A549 (cell line): ENCODE measurements around the gene NCKIPSD.

Experiments
- CEBPB ChIP-seq, 2 experiments: fragments of >200 bp in 1 of 2; sonication (Bioruptor Twin) in 1 of 2; formaldehyde crosslinking in 1 of 2; IDR thresholded peaks; 2 replicates each; pipeline ENCODE4 v1.6.1; 2012 to 2016
- EP300 ChIP-seq, 2 experiments: fragments of >200 bp; sonication (Bioruptor Twin); formaldehyde crosslinking; IDR thresholded peaks; 2 replicates in 1 of 2; 3 replicates in 1 of 2; pipeline ENCODE4 v1.6.1; 2016 to 2017
- HOXB5 ChIP-seq: fragments of 250-450 bp; sonication (Bioruptor Pico); IDR thresholded peaks from 2 replicates; pipeline ENCODE4 v1.5.0; 2020; ENCODE audit warnings: mild to moderate bottlenecking, moderate library complexity
- NFE2L2 ChIP-seq: fragments of 150-350 bp; conservative IDR thresholded peaks from 2 replicates; pipeline ENCODE4 v1.6.1; 2014; ENCODE audit warnings: low read length
- POLR2A ChIP-seq: IDR thresholded peaks from 2 replicates; pipeline ENCODE4 v1.6.1; 2012; ENCODE audit warnings: mild to moderate bottlenecking, low read length
- POLR2AphosphoS2 ChIP-seq: conservative IDR thresholded peaks from 2 replicates; pipeline ENCODE4 v1.6.1; 2012; ENCODE audit warnings: low read length, improper control_type of control experiment, inconsistent platforms
- RNF2 ChIP-seq: fragments of 200-600 bp; sonication (generic); IDR thresholded peaks from 2 replicates; pipeline ENCODE4 v1.6.1; 2016; ENCODE audit warnings: low read depth, mild to moderate bottlenecking, antibody characterized with exemption, moderate library complexity, borderline replicate concordance
- ZNF302 ChIP-seq: fragments of 250-450 bp; sonication (Bioruptor Pico); IDR thresholded peaks from 2 replicates; pipeline ENCODE4 v1.9.0; 2021; ENCODE audit warnings: inconsistent platforms, mild to moderate bottlenecking, moderate library complexity
- TF ChIP-seq, protein P1 (sequence below): fragments of >200 bp; sonication (Bioruptor Twin); formaldehyde crosslinking; IDR thresholded peaks from 3 replicates; pipeline ENCODE4 v1.5.1; 2016
- TF ChIP-seq, protein P2 (sequence below): fragments of 200-600 bp; sonication (generic); IDR thresholded peaks from 2 replicates; pipeline ENCODE4 v1.6.1; 2016; ENCODE audit warnings: antibody characterized with exemption, mild to moderate bottlenecking, moderate library complexity
- TF ChIP-seq, protein P3 (sequence below): IDR thresholded peaks from 2 replicates; pipeline ENCODE4 v1.6.1; 2012
- TF ChIP-seq, protein P4 (sequence below): fragments of 450-650 bp; IDR thresholded peaks from 2 replicates; pipeline ENCODE4 v1.6.1; 2014; ENCODE audit warnings: antibody characterized with exemption

DNA sequence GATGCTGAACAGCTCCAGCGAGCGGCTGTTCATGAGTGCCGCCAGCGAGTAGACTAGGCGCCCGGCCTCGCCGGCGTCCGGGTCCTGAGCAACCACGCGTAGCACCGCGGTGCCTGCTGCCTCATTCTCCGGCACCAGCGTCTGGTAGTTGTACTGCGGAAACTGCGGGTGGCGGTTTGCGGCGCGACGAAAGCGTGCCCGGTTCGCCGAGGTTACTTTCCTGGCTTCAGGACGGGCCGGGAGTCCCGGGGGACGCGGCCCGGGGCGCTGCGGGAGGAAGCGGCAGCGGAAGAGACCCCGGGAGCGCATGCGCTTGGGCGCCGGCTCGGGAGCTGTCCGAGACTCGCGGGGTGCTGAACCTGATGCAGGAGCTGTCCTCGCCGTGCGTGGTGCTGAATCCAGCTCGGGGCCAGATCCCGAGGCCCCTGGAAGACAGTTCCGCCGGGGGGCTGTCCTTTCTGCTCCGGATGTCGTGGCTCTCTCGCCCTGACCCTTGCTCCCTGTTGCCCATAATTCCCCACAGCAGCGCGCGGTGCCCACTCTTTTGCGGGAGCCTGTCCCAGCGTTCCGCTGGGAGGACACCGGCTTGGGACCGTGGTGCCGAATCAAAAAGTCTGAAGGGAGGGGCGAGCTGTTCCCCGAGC lies 24.1 kb downstream of the NCKIPSD start:
- no peak for TF ChIP-seq POLR2AphosphoS2
- TF ChIP-seq POLR2A = no peak
- TF ChIP-seq RNF2 = no peak
- no peak for TF ChIP-seq EP300 (IDR thresholded peaks at IDR 0.05)
- TF ChIP-seq, protein P1, sequence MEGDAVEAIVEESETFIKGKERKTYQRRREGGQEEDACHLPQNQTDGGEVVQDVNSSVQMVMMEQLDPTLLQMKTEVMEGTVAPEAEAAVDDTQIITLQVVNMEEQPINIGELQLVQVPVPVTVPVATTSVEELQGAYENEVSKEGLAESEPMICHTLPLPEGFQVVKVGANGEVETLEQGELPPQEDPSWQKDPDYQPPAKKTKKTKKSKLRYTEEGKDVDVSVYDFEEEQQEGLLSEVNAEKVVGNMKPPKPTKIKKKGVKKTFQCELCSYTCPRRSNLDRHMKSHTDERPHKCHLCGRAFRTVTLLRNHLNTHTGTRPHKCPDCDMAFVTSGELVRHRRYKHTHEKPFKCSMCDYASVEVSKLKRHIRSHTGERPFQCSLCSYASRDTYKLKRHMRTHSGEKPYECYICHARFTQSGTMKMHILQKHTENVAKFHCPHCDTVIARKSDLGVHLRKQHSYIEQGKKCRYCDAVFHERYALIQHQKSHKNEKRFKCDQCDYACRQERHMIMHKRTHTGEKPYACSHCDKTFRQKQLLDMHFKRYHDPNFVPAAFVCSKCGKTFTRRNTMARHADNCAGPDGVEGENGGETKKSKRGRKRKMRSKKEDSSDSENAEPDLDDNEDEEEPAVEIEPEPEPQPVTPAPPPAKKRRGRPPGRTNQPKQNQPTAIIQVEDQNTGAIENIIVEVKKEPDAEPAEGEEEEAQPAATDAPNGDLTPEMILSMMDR = no peak
- TF ChIP-seq, protein P2, sequence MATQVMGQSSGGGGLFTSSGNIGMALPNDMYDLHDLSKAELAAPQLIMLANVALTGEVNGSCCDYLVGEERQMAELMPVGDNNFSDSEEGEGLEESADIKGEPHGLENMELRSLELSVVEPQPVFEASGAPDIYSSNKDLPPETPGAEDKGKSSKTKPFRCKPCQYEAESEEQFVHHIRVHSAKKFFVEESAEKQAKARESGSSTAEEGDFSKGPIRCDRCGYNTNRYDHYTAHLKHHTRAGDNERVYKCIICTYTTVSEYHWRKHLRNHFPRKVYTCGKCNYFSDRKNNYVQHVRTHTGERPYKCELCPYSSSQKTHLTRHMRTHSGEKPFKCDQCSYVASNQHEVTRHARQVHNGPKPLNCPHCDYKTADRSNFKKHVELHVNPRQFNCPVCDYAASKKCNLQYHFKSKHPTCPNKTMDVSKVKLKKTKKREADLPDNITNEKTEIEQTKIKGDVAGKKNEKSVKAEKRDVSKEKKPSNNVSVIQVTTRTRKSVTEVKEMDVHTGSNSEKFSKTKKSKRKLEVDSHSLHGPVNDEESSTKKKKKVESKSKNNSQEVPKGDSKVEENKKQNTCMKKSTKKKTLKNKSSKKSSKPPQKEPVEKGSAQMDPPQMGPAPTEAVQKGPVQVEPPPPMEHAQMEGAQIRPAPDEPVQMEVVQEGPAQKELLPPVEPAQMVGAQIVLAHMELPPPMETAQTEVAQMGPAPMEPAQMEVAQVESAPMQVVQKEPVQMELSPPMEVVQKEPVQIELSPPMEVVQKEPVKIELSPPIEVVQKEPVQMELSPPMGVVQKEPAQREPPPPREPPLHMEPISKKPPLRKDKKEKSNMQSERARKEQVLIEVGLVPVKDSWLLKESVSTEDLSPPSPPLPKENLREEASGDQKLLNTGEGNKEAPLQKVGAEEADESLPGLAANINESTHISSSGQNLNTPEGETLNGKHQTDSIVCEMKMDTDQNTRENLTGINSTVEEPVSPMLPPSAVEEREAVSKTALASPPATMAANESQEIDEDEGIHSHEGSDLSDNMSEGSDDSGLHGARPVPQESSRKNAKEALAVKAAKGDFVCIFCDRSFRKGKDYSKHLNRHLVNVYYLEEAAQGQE = peak; percentile 99
- peak; percentile 91 for TF ChIP-seq HOXB5 (CRISPR knock-in tag)
- no peak for TF ChIP-seq CEBPB (IDR thresholded peaks at IDR 0.05)
- no peak for TF ChIP-seq ZNF302 (CRISPR knock-in tag)
- TF ChIP-seq, protein P3, sequence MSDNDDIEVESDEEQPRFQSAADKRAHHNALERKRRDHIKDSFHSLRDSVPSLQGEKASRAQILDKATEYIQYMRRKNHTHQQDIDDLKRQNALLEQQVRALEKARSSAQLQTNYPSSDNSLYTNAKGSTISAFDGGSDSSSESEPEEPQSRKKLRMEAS = peak; percentile 44
- TF ChIP-seq, protein P4, sequence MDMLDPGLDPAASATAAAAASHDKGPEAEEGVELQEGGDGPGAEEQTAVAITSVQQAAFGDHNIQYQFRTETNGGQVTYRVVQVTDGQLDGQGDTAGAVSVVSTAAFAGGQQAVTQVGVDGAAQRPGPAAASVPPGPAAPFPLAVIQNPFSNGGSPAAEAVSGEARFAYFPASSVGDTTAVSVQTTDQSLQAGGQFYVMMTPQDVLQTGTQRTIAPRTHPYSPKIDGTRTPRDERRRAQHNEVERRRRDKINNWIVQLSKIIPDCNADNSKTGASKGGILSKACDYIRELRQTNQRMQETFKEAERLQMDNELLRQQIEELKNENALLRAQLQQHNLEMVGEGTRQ = no peak
- no peak for TF ChIP-seq NFE2L2
